Measurements from ENCODE around the gene MSMO1. TPM values are rescaled to one million over a fixed set of nuclear protein-coding genes. Genes with fewer than 3 reads are reported as not detected.

MSMO1 gene
- total RNA-seq, 1 experiment from 2014 or later: 53.9 TPM

DNA sequence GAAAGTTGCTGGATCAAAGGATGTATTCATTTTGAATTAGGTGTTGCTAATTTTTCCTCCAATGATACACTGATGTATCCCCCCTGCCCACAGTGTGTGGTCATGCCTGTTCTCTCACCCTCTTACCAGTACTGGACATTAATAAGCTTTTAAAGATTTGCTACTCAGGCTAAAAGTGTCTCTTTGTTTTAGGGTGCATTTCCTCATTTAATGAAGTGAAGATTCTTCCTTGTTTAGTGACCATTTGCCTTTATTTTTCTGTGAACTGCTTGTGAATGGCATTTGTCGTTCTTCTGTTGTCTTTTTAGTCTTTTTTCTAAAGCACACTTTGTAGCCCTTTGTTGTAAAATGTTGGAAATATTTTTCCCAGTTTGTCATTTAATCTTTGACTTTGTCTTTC lies 5.0 kb downstream of the MSMO1 start:
- ATAC-seq (no peak), DNase-seq (ENCODE audit: low read depth, low spot score) (no peak)
- Histone ChIP-seq H3K9me3 (ENCODE audit: control insufficient read depth, insufficient read depth, low read depth, low read length) (no peaks in the 10 kb centered on the region), H3K27me3 (ENCODE audit: control insufficient read depth, insufficient read depth, low read length) (no peaks in the 10 kb centered on the region), H3K36me3 (ENCODE audit: control insufficient read depth, insufficient read depth, low read length) (peaks cover 21% of the 10 kb centered on the region), H3K27ac (ENCODE audit: low read length) (no peak overlapping the region), H3K4me3 (ENCODE audit: low read depth in 2 of 2, low read length in 2 of 2) (no peak overlapping the region), H3K4me1 (ENCODE audit: control insufficient read depth, insufficient read depth, low read length) (peaks cover 2% of the 10 kb centered on the region; the same call in 1 of the 2 replicates)
- no peak for TF ChIP-seq SIN3A (IDR thresholded peaks at IDR 0.05; ENCODE audit: borderline replicate concordance, insufficient read depth, low read depth, low read length)
- no peak for TF ChIP-seq TCF7L2 (IDR thresholded peaks at IDR 0.05; ENCODE audit: low read depth, low read length)
- TF ChIP-seq POLR2AphosphoS5 (IDR thresholded peaks at IDR 0.05; ENCODE audit: low read depth, low read length): no peak
- no peak for TF ChIP-seq REST (IDR thresholded peaks at IDR 0.05; ENCODE audit: insufficient read depth in 1 of 2, low read depth in 2 of 2, low read length in 1 of 2)
- TF ChIP-seq, protein P1, sequence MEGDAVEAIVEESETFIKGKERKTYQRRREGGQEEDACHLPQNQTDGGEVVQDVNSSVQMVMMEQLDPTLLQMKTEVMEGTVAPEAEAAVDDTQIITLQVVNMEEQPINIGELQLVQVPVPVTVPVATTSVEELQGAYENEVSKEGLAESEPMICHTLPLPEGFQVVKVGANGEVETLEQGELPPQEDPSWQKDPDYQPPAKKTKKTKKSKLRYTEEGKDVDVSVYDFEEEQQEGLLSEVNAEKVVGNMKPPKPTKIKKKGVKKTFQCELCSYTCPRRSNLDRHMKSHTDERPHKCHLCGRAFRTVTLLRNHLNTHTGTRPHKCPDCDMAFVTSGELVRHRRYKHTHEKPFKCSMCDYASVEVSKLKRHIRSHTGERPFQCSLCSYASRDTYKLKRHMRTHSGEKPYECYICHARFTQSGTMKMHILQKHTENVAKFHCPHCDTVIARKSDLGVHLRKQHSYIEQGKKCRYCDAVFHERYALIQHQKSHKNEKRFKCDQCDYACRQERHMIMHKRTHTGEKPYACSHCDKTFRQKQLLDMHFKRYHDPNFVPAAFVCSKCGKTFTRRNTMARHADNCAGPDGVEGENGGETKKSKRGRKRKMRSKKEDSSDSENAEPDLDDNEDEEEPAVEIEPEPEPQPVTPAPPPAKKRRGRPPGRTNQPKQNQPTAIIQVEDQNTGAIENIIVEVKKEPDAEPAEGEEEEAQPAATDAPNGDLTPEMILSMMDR (IDR thresholded peaks at IDR 0.05): no peak
- in situ Hi-C loops (cut with HindIII; ENCODE audit: low pct_unique_long_range_greater_than_20kb, low sequenced_read_pairs): no loop called here
- POLR2A ChIA-PET: no interaction called here
- CTCF ChIA-PET: no interaction called here
- no TSS peak for BruUV-seq (replicated peaks)
- intact Hi-C loops (cut with micrococcal nuclease; ENCODE audit: unreplicated experiment): no loop called here

GRCh38 chr4:165335163-165335703 lies 7.8 kb downstream of the MSMO1 start:
- CTCF ChIA-PET: no interaction called here
- in situ Hi-C loops (cut with HindIII; ENCODE audit: low pct_unique_long_range_greater_than_20kb, low sequenced_read_pairs): no loop called here
- no peak for DNase-seq (ENCODE audit: low read depth, low spot score)

More at GRCh38 chr4:165335163-165335703, 7.8 kb downstream of the MSMO1 start:
- no peak for ATAC-seq
- intact Hi-C loops (cut with micrococcal nuclease; ENCODE audit: unreplicated experiment): no loop called here
- no TSS peak for BruUV-seq (replicated peaks)
- Histone ChIP-seq H3K27ac (ENCODE audit: low read length) (no peak overlapping the region), H3K9me3 (ENCODE audit: control insufficient read depth, insufficient read depth, low read depth, low read length) (no peaks in the 10 kb centered on the region), H3K4me3 (ENCODE audit: low read depth in 2 of 2, low read length in 2 of 2) (no peak overlapping the region), H3K36me3 (ENCODE audit: control insufficient read depth, insufficient read depth, low read length) (peaks cover 17% of the 10 kb centered on the region), H3K27me3 (ENCODE audit: control insufficient read depth, insufficient read depth, low read length) (no peaks in the 10 kb centered on the region), H3K4me1 (ENCODE audit: control insufficient read depth, insufficient read depth, low read length) (peaks cover 2% of the 10 kb centered on the region; the same call in 1 of the 2 replicates)
- POLR2A ChIA-PET: no interaction called here
- TF ChIP-seq REST (IDR thresholded peaks at IDR 0.05; ENCODE audit: insufficient read depth in 1 of 2, low read depth in 2 of 2, low read length in 1 of 2) (no peak), POLR2AphosphoS5 (IDR thresholded peaks at IDR 0.05; ENCODE audit: low read depth, low read length) (no peak), SIN3A (IDR thresholded peaks at IDR 0.05; ENCODE audit: borderline replicate concordance, insufficient read depth, low read depth, low read length) (no peak)
